IMR-90 (cell line): Measurements from ENCODE around the gene GRAMD2B. TPM values are rescaled to one million over a fixed set of nuclear protein-coding genes. Genes with fewer than 3 reads are reported as not detected.
A peak's percentile ranks its signal among the peaks of the same experiment; 100 is the strongest.

Experiments
- ATAC-seq: fragments of 200-7000 bp; cut with Tn5 transposase; 2 replicates; pipeline ENCODE4 v1.9.1; 2020; ENCODE audit warnings: low read depth, mild to moderate bottlenecking, moderate library complexity
- BruUV-seq: library from RNA; stranded (reverse); fragments of 400-500 nt; replicated peaks from 2 replicates; lab custom pipeline; 2021; lab: Mats Ljungman, UMichigan
- CTCF ChIA-PET: fragments of 300-600 bp; formaldehyde crosslinking; extraction: SDS; loops from one replicate; lab custom pipeline; 2021; ENCODE audit warnings: antibody characterized with exemption; lab: Yijun Ruan, JAX
- POLR2A ChIA-PET: fragments of 300-600 bp; sonication (Branson Sonifier 250); formaldehyde crosslinking; loops from one replicate; lab custom pipeline; 2022; ENCODE audit warnings: antibody characterized with exemption; ENCODE audit not compliant: unreplicated experiment; lab: Charles Lee
- DNase-seq: peaks from one replicate; pipeline ENCODE4 v3.0.0; 2013
- H2AFZ ChIP-seq: replicated peaks from 2 replicates; pipeline ENCODE3; 2013; ENCODE audit warnings: low read length, mild to moderate bottlenecking; ENCODE audit not compliant: poor library complexity
- H2AK5ac ChIP-seq: 2 replicates; pipeline ENCODE4 v1.6.1; 2013; ENCODE audit warnings: low read depth, low read length, inconsistent platforms
- H2AK9ac ChIP-seq: replicated peaks from 2 replicates; pipeline ENCODE3; 2013; ENCODE audit warnings: mild to moderate bottlenecking, low read depth, low read length, moderate library complexity; ENCODE audit not compliant: poor library complexity
- H2BK120ac ChIP-seq: 2 replicates; pipeline ENCODE4 v1.6.1; 2013; ENCODE audit warnings: low read depth, low read length, inconsistent platforms
- H2BK15ac ChIP-seq: 3 replicates; pipeline ENCODE4 v1.6.1; 2013; ENCODE audit warnings: low read depth, low read length, inconsistent platforms
- H2BK20ac ChIP-seq: 2 replicates; pipeline ENCODE4 v1.6.1; 2013; ENCODE audit warnings: low read depth, mild to moderate bottlenecking, inconsistent platforms, low read length, moderate library complexity
- H2BK5ac ChIP-seq: 2 replicates; pipeline ENCODE4 v1.6.1; 2013; ENCODE audit warnings: mild to moderate bottlenecking, low read depth, low read length, inconsistent platforms; ENCODE audit not compliant: poor library complexity, severe bottlenecking
- H3K14ac ChIP-seq: replicated peaks from 2 replicates; pipeline ENCODE4 v1.6.1; 2013; ENCODE audit warnings: low read depth, low read length, inconsistent platforms
- H3K18ac ChIP-seq: 2 replicates; pipeline ENCODE4 v1.6.1; 2013; ENCODE audit warnings: low read depth, low read length, control low read depth
- H3K23ac ChIP-seq: 2 replicates; pipeline ENCODE4 v1.6.1; 2013; ENCODE audit warnings: low read depth, low read length, inconsistent platforms
- H3K27ac ChIP-seq: 2 replicates; pipeline ENCODE4 v1.5.1; 2013; ENCODE audit warnings: mild to moderate bottlenecking, control low read depth, low read length; ENCODE audit not compliant: insufficient read depth
- H3K27me3 ChIP-seq: 2 replicates; pipeline ENCODE4 v1.6.1; 2013; ENCODE audit warnings: low read length; ENCODE audit not compliant: control insufficient read depth, insufficient read depth
- H3K36me3 ChIP-seq: 2 replicates; pipeline ENCODE4 v1.6.1; 2013; ENCODE audit warnings: low read length, mixed read lengths; ENCODE audit not compliant: control insufficient read depth, insufficient read depth
- H3K4ac ChIP-seq: 2 replicates; pipeline ENCODE4 v1.6.1; 2013; ENCODE audit warnings: low read depth, low read length, inconsistent platforms
- H3K4me1 ChIP-seq: 2 replicates; pipeline ENCODE4 v1.6.1; 2013; ENCODE audit warnings: low read length, mixed read lengths; ENCODE audit not compliant: control insufficient read depth, insufficient read depth
- H3K4me2 ChIP-seq: 2 replicates; pipeline ENCODE4 v1.6.1; 2013; ENCODE audit warnings: low read depth, mild to moderate bottlenecking, control low read depth, low read length, moderate library complexity
- H3K4me3 ChIP-seq: 2 replicates; pipeline ENCODE4 v1.5.1; 2013; ENCODE audit warnings: low read depth, mild to moderate bottlenecking, control low read depth, low read length, moderate library complexity; ENCODE audit not compliant: insufficient read depth
- H3K56ac ChIP-seq: 2 replicates; pipeline ENCODE4 v1.6.1; 2013; ENCODE audit warnings: low read length, inconsistent platforms; ENCODE audit not compliant: insufficient read depth; ENCODE audit errors: extremely low read depth
- H3K79me1 ChIP-seq, 2 experiments: 2 replicates each; pipeline ENCODE4 v1.6.1; 2013; ENCODE audit warnings: low read length in 2 of 2, inconsistent platforms in 1 of 2, low read depth in 1 of 2
- H3K9ac ChIP-seq: 2 replicates; pipeline ENCODE4 v1.6.1; 2013; ENCODE audit warnings: low read depth, low read length, control low read depth
- H3K9me1 ChIP-seq: 2 replicates; pipeline ENCODE4 v1.6.1; 2013; ENCODE audit warnings: low read length, inconsistent platforms; ENCODE audit not compliant: insufficient read depth
- H3K9me3 ChIP-seq: 2 replicates; pipeline ENCODE4 v1.6.1; 2013; ENCODE audit warnings: low read length; ENCODE audit not compliant: control insufficient read depth, insufficient read depth
- H4K20me1 ChIP-seq: 2 replicates; pipeline ENCODE4 v1.6.1; 2013; ENCODE audit warnings: low read length, inconsistent platforms; ENCODE audit not compliant: insufficient read depth
- H4K5ac ChIP-seq: 2 replicates; pipeline ENCODE4 v1.6.1; 2013; ENCODE audit warnings: mild to moderate bottlenecking, low read depth, low read length, control low read depth
- H4K8ac ChIP-seq, 2 experiments: 2 replicates each; pipeline ENCODE4 v1.6.1; 2013; ENCODE audit warnings: low read depth in 2 of 2, low read length in 2 of 2, control low read depth in 1 of 2, inconsistent platforms in 1 of 2
- H4K91ac ChIP-seq: 2 replicates; pipeline ENCODE4 v1.6.1; 2013; ENCODE audit warnings: low read depth, low read length, inconsistent platforms; ENCODE audit not compliant: insufficient read depth
- BHLHE40 ChIP-seq: fragments of 150-350 bp; IDR thresholded peaks from 2 replicates; pipeline ENCODE4 v1.6.1; 2016; ENCODE audit warnings: mild to moderate bottlenecking, low read depth, low read length
- CEBPB ChIP-seq: IDR thresholded peaks from 2 replicates; pipeline ENCODE4 v1.6.1; 2012; ENCODE audit warnings: low read depth, low read length, improper control_type of control experiment
- FOS ChIP-seq: fragments of 150-350 bp; IDR thresholded peaks from 2 replicates; pipeline ENCODE4 v1.6.1; 2016; ENCODE audit warnings: low read depth, low read length
- RFX5 ChIP-seq: IDR thresholded peaks from 2 replicates; pipeline ENCODE4 v1.8.0; 2012; ENCODE audit warnings: low read depth, mild to moderate bottlenecking, low read length, moderate library complexity
- WGBS, 2 experiments: methylation state at CpG; one replicate each; pipeline versions ENCODE4 v1.1.5 to v1.1.7; 2013; ENCODE audit warnings: missing lambda C conversion rate in 2 of 2; ENCODE audit not compliant: insufficient read length in 1 of 2; ENCODE audit errors: extremely low coverage in 2 of 2; 5-methylcytosine and 5-hydroxymethylcytosine counted together
- dilution Hi-C: fragments of 300-500 bp; cut with HindIII; formaldehyde crosslinking; loops from one replicate; pipeline ENCODE4 v1.14.3; 2018; ENCODE audit warnings: low sequenced_read_pairs; ENCODE audit not compliant: unreplicated experiment
- in situ Hi-C: fragments of 300-500 bp; cut with MboI; formaldehyde crosslinking; loops from 3 replicates; pipeline ENCODE4 v1.14.3; 2019; ENCODE audit warnings: low sequenced_read_pairs, inconsistent platforms, mixed read lengths
- intact Hi-C: fragments of 100-400 bp; cut with micrococcal nuclease; formaldehyde crosslinking; loops from 2 replicates; pipeline ENCODE4 v1.10.0; 2022
- polyA plus RNA-seq, 3 experiments: library from polyadenylated mRNA; depleted of rRNA; stranded (reverse); fragments of >200 nt; gene quantifications; 2 replicates each; pipeline ENCODE4 v1.2.3, GENCODE V29; 2012; ENCODE audit warnings: low replicate concordance in 1 of 3
- total RNA-seq: library from RNA; depleted of rRNA; stranded (reverse); fragments of >200 nt; gene quantifications from 2 replicates; pipeline ENCODE4 v1.2.3, GENCODE V29; 2012
- TF ChIP-seq, protein P1 (sequence below): fragments of 150-350 bp; IDR thresholded peaks from 2 replicates; pipeline ENCODE4 v1.6.1; 2016; ENCODE audit warnings: low read depth, mild to moderate bottlenecking, low read length, moderate library complexity, borderline replicate concordance
- TF ChIP-seq, protein P2 (sequence below): fragments of 150-350 bp; IDR thresholded peaks from 2 replicates; pipeline ENCODE4 v1.6.1; 2017; ENCODE audit warnings: mild to moderate bottlenecking, antibody characterized with exemption, low read length, low read depth
- TF ChIP-seq, protein P3 (sequence below): conservative IDR thresholded peaks from 2 replicates; pipeline ENCODE4 v1.5.1; 2012; ENCODE audit warnings: mild to moderate bottlenecking, low read depth, low read length, improper control_type of control experiment

GRAMD2B gene
- total and polyA plus RNA-seq, 2 of the 4 experiments (the other 2 are of a cell fraction), result 13.9 to 20.3 TPM

DNA sequence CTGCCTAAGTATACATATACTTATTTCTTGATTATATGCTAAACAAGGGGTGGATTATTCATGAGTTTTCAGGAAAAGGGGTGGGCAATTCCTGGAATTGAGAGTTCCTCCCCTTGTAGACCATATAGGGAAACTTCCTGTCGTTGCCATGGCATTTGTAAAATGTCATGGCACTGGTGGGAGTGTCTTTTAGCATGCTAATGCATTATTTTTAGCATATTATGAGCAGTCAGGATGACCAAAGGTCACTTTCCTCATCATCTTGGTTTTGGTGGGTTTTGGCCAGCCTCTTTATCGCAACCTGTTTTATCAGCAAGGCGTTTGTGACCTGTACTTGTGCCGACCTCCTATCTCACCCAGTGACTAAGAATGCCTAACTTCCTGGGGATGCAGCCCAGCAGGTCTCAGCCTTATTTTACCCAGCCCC is 90.9 kb downstream of the GRAMD2B start:
- no peak overlapping the region for H2AK5ac ChIP-seq
- in situ Hi-C loops, result no loop called here
- H2BK15ac ChIP-seq, result peak overlapping the region; percentile 76; the same call in 2 of the 3 replicates
- H4K91ac ChIP-seq, result no peak overlapping the region
- TF ChIP-seq, protein P1, sequence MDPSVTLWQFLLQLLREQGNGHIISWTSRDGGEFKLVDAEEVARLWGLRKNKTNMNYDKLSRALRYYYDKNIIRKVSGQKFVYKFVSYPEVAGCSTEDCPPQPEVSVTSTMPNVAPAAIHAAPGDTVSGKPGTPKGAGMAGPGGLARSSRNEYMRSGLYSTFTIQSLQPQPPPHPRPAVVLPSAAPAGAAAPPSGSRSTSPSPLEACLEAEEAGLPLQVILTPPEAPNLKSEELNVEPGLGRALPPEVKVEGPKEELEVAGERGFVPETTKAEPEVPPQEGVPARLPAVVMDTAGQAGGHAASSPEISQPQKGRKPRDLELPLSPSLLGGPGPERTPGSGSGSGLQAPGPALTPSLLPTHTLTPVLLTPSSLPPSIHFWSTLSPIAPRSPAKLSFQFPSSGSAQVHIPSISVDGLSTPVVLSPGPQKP, result peak; percentile 92; the same call in 1 of the 2 replicates
- TF ChIP-seq BHLHE40 (peak; percentile 31; the same call in 1 of the 2 replicates), FOS (no peak), CEBPB (0 out of 2 replicates have a peak, but pooled peaks have one; percentile 15), RFX5 (no peak)
- TF ChIP-seq, protein P2, sequence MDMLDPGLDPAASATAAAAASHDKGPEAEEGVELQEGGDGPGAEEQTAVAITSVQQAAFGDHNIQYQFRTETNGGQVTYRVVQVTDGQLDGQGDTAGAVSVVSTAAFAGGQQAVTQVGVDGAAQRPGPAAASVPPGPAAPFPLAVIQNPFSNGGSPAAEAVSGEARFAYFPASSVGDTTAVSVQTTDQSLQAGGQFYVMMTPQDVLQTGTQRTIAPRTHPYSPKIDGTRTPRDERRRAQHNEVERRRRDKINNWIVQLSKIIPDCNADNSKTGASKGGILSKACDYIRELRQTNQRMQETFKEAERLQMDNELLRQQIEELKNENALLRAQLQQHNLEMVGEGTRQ, result no peak
- TF ChIP-seq, protein P3, sequence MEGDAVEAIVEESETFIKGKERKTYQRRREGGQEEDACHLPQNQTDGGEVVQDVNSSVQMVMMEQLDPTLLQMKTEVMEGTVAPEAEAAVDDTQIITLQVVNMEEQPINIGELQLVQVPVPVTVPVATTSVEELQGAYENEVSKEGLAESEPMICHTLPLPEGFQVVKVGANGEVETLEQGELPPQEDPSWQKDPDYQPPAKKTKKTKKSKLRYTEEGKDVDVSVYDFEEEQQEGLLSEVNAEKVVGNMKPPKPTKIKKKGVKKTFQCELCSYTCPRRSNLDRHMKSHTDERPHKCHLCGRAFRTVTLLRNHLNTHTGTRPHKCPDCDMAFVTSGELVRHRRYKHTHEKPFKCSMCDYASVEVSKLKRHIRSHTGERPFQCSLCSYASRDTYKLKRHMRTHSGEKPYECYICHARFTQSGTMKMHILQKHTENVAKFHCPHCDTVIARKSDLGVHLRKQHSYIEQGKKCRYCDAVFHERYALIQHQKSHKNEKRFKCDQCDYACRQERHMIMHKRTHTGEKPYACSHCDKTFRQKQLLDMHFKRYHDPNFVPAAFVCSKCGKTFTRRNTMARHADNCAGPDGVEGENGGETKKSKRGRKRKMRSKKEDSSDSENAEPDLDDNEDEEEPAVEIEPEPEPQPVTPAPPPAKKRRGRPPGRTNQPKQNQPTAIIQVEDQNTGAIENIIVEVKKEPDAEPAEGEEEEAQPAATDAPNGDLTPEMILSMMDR, result no peak
- no peak overlapping the region; the same call in 1 of the 2 replicates for H3K18ac ChIP-seq
- intact Hi-C loops, result no loop called here
- CTCF ChIA-PET, result interaction anchor here (0.6 kb wide), 1 partner anchor 39 kb away, joined by 3 read pairs; no protein-coding TSS in a partner anchor
- peak overlapping the region; percentile 93; the same call in 1 of the 2 replicates for H3K4me2 ChIP-seq
- H2BK5ac ChIP-seq, result peak overlapping the region; percentile 63
- no peak overlapping the region for H4K5ac ChIP-seq
- H2AFZ ChIP-seq, result no peak overlapping the region
- whole genome bisulfite sequencing, 2 experiments, result 100% methylated on average over 1 of the region's 4 CpGs; no CpG with 5 or more reads in 1 of the 2 experiments
- peaks cover 9% of the 10 kb centered on the region; the same call in 1 of the 2 replicates for H3K4me1 ChIP-seq
- 0 out of 2 replicates have a peak overlapping the region, but pooled peaks have one; percentile 45 for H3K4ac ChIP-seq
- 0 out of 2 replicates have a peak overlapping the region, but pooled peaks have one; percentile 49 for H2BK120ac ChIP-seq
- H3K9me1 ChIP-seq, result 0 out of 2 replicates have a peak, but pooled peaks cover 5% of the 10 kb centered on the region
- H3K23ac ChIP-seq, result 0 out of 2 replicates have a peak overlapping the region, but pooled peaks have one; percentile 14
- no peak overlapping the region for H3K14ac ChIP-seq
- no peaks in the 10 kb centered on the region for H3K36me3 ChIP-seq
- ATAC-seq (peak; percentile 49), DNase-seq (peak; percentile 75)
- BruUV-seq, result no TSS peak
- H2AK9ac ChIP-seq, result no peak overlapping the region
- H3K4me3 ChIP-seq, result no peak overlapping the region
- H3K9ac ChIP-seq, result no peak overlapping the region
- H3K27ac ChIP-seq, result no peak overlapping the region
- H3K56ac ChIP-seq, result no peak overlapping the region
- no peaks in the 10 kb centered on the region for H3K9me3 ChIP-seq
- no peaks in the 10 kb centered on the region for H3K27me3 ChIP-seq
- H4K8ac ChIP-seq, result peak overlapping the region in 1 of 2 experiments; percentile 17; a peak in 1 of 4 replicates
- POLR2A ChIA-PET, result no interaction called here
- H2BK20ac ChIP-seq, result peak overlapping the region; percentile 61; the same call in 1 of the 2 replicates
- H3K79me1 ChIP-seq, result no peaks in the 10 kb centered on the region
- no peaks in the 10 kb centered on the region for H4K20me1 ChIP-seq
- dilution Hi-C loops, result no loop called here
